Esophagus muscularis mucosa (tissue), 3 donors: Measurements from ENCODE around the gene NPAP1.
"Not testable (repeated sequence)": the region's sequence is repeated elsewhere in the genome, so short reads cannot be mapped to it uniquely, and the experiment has no call there.

Experiments
- CTCF ChIP-seq, 3 experiments: fragments of 200-600 bp in 2 of 3; fragments of 450-650 bp in 1 of 3; sonication (generic) in 2 of 3; IDR thresholded peaks; one replicate each; pipeline ENCODE4 v1.5.1; 2017 to 2019; ENCODE audit warnings: antibody characterized with exemption in 3 of 3, mild to moderate bottlenecking in 2 of 3, moderate library complexity in 1 of 3
- POLR2A ChIP-seq: fragments of 450-650 bp; IDR thresholded peaks from one replicate; pipeline ENCODE4 v1.6.1; 2017; ENCODE audit warnings: antibody characterized with exemption, moderate library complexity, mild to moderate bottlenecking, low read depth

- not testable (repeated sequence) for TF ChIP-seq CTCF (IDR thresholded peaks at IDR 0.05); POLR2A
Observed at GRCh38 chr15:24639412-24639811, 36.2 kb upstream of the NPAP1 start.
